GM12801 (cell line): Measurements from ENCODE around the gene DGKD.

Experiments
- CTCF ChIP-seq: IDR thresholded peaks from one replicate; pipeline ENCODE4 v1.5.1; 2011; ENCODE audit warnings: control low read depth; ENCODE audit not compliant: insufficient read length; ENCODE audit errors: extremely low read depth

DGKD gene

GRCh38 chr2:233457356-233457755 is 103.1 kb downstream of the DGKD start:
- no peak for TF ChIP-seq CTCF

GRCh38 chr2:233458031-233458610 is 103.8 kb downstream of the DGKD start:
- TF ChIP-seq CTCF = no peak

GRCh38 chr2:233458826-233459225 is 104.5 kb downstream of the DGKD start:
- no peak for TF ChIP-seq CTCF

GRCh38 chr2:233459426-233459825 is 105.1 kb downstream of the DGKD start:
- TF ChIP-seq CTCF = no peak

GRCh38 chr2:233460726-233461441 is 106.6 kb downstream of the DGKD start:
- TF ChIP-seq CTCF = no peak

- no peak for TF ChIP-seq CTCF
These were observed 107.2 kb downstream of the DGKD start for GRCh38 chr2:233461481-233461891.

- no peak for TF ChIP-seq CTCF
These were observed 108.0 kb downstream of the DGKD start for GRCh38 chr2:233462202-233462785.
